Activated CD4-positive, alpha-beta T cell treated with anti-CD3 and anti-CD28 coated beads, Interleukin-2, Interleukin-4, amounts not matched to agents 100 ng/mL and 50 ng/mL, durations not matched to agents 16 hours and 8 hours (primary cell): ENCODE data around the gene ARF6.
A peak's percentile ranks its signal among the peaks of the same experiment; 100 is the strongest.
"Not testable (repeated sequence)": the region's sequence is repeated elsewhere in the genome, so short reads cannot be mapped to it uniquely, and the experiment has no call there.

Experiments used
- DNase-seq: peaks from one replicate; pipeline ENCODE4 v3.0.0-alpha.2; 2020; ENCODE audit warnings: low spot score

The ARF6 gene

DNA sequence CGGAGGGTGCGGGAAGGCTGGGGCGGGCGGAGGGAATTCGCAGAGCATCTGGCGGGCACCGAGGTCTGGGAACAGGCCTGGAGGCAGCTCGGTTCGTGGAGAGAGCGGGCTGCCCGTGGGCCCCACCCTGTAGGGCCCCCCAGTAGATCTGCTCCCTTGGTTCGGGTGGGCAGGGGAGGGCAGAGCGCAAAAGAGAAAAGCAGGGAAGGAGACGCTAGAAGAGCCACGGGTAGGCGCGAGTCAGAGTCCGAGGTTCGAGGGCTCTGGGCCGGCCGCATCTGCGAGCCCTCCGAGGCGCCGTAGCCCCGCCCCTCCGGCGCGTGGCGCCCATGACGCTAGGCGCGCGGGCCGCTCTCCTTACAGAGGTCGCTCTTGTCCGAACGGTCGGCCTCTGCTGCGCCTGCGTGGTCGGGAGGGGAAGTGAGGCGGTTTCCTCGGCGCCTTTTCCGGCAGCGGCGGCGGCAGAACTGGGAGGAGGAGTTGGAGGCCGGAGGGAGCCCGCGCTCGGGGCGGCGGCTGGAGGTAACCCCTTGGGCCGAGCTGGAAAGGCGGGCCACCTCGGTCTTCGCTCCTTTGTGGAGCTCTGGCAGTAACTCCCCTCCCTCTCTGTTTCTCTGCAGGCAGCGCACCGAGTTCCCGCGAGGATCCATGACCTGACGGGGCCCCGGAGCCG, at the start of gene ARF6:
ARF6 (plus strand) TSS at position 447 of the 673 bp plus-strand sequence. CDS start 655 bp downstream, outside the sequence.
- peak; percentile 99 for DNase-seq

DNA sequence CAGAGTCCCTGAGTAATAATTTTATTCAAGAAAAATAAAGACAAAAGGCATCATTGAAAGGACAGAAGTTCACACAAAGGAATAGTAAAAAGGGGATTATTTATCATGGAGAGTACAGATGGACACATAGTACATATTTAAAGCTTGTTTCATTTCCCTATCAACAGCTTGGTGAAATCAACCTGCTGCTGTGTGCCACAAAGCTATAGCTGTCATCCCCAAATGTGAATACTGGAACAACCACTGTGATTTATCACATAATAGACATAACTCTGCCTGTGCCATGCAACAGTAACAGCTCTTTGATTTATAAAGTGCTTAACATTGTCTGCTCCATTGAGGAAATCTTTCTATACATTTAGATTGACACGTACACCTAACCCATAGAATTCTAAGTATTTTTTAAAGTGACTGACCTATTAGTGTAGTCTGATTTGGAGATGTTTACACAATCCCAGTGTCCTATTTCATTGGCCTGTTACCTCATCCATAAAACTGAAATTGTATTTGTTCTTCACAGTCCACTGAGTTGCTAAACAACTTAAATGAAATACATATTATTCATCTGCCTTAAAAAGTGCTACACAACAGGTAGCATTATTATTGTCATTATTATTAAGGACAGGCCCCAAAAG, 43.6 kb upstream of the ARF6 start:
- no peak for DNase-seq

DNA sequence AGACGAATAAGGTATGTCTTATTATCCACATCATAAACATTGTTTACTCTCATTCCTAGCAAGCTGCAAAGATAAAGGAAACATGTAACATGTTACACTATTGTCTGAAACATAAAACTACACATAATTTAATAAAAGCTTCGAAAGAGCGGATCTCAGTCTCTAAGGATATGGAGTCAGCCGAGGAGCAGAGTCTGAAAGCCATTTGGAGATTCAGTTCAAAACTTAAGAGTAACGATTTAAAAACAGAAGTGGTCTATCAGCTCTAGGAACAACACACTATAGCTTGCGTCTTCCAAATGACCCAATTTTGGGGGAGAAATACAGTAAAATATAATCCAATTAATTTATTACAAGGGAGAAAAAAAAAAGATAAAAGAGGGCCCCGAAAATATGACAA, 41.1 kb upstream of the ARF6 start:
- no peak for DNase-seq

DNA sequence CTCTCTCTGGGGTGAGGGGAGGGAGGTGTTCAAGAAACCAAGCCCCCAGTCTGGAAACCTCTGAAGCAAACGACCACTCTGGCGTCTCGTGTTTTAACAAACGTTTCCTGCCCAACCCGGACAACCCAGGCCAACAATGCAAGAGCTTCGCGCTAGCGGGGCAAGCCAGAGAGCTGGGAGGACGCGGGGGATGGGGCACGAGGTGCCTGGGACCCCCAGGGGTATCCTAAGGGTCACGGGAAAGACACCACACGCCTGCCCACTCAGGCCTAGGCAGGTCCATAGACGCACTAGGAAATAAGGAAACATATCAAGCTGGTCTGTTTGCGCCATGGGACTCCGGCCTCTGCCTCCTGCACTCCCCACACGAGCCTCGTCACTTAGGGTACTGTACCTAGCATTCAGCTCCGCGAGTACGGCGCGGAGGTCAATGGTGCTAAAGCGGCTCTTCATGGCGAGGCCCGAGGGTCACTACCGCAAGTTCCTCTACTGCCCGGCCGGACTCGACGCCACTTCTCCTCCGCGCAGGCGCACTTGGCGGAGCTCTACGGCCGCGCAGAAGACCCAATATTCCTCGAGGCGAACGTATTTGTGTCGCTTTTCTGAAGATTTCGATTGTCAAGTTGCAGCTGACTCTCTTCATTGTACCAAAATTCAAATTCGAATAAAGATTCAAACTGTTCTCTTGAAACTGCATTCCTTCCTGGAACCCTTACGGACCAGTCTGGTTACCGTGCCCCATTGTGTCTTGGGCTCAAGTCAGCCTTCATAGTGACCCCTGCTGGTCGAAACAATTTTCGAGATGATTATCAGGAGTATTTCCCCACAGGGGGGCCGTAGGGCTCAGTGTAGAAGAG, 40.4 kb upstream of the ARF6 start, which contains the start of gene NEMF:
NEMF (minus strand) TSS at position 488 of the 857 bp plus-strand sequence; CDS start at position 453, 35 bp downstream.
- DNase-seq: peak; percentile 90

DNA sequence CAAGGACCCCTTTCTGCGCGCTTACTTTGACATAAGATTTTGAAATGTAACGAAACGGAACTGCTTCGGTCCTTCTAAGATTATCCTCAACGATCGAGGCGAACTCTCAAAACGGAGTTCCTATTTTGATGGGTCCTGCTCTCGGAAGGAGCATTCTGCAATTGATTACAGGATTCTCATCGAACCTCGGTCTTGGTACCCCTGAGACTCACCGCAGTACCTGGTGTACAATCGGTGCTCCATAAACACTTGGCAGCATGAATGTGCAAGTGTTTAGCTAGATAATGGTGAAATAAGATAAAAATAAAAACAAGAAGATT, 39.8 kb upstream of the ARF6 start:
- no peak for DNase-seq

DNA sequence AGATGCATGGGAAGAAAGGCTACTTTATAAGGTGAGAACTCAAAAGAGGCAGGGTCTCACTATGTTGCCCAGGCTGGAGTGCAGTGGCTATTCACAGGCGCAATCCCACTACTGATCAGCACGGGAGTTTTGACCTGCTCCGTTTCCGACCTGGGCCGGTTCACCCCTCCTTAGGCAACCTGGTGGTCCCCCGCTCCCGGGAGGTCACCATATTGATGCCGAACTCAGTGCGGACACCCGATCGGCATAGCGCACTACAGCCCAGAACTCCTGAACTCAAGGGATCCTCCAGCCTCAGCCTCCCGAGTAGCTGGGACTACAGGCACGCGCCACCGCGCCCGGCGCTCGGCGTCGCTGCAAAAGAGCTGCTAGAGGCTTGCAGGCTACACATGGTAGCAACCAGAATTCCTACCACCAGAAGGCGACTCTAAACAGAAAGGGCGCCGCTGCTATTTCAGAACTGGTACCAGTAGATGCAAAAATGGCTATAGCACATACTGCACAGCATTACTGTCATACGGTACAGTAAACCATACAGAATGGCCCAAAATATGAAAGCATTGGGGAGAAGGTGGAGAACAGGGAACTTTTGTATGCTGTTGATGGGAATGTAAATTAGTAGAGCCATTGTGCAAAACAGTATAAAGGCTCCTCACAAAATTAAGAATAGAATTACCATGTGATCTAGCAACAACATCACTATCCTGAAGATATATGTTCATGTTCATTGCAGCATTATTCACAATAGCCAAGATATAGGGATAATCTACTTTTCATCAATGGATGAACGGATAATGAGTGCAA, 39.1 kb upstream of the ARF6 start:
- peak; percentile 80 for DNase-seq

DNA sequence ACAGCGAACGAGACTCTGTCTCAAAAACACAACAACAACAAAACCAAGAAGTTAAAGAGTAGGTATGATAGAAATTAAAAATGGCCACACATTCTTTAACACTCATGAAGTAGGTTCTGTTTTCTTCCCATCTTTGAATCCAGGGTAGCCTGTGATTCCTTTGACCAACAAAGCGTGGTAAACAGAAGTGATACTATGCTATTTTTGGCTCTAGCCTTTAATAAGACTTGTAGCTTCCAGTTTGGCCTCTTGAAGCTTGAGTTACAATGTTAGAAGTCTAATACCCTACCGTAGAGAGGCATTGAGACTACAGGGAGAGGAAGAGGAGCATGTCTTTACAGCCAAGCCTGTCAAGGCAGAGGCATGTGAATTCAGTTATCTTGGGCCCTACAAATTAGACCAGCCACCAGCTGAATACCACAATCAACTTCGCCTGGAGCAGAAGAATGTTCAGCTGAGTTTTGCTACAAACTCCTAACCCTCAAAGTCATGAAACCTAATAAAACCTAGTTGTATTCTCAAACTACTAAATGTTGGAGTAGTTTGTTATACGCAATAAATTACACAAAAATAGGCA, 35.4 kb upstream of the ARF6 start:
- no peak for DNase-seq

DNA sequence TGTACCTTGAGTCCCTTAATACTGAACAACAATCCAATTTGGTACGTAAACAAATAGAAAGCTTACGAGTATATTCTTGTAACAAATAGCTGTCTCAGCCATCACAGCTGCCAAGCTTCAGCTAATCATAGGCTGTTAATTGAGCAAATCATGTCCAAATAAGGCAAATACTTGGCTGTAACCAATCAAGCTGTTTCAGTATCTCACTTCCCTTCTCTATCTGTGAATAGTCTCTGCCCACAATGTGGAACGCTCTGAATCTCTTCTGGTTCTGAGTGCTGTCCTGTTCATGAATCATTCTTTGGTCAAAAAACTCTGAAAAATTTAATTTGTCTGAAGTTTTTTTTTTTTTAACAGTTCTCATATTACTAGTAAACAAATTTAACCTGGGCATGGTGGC, 34.5 kb upstream of the ARF6 start:
- peak; percentile 67 for DNase-seq

DNA sequence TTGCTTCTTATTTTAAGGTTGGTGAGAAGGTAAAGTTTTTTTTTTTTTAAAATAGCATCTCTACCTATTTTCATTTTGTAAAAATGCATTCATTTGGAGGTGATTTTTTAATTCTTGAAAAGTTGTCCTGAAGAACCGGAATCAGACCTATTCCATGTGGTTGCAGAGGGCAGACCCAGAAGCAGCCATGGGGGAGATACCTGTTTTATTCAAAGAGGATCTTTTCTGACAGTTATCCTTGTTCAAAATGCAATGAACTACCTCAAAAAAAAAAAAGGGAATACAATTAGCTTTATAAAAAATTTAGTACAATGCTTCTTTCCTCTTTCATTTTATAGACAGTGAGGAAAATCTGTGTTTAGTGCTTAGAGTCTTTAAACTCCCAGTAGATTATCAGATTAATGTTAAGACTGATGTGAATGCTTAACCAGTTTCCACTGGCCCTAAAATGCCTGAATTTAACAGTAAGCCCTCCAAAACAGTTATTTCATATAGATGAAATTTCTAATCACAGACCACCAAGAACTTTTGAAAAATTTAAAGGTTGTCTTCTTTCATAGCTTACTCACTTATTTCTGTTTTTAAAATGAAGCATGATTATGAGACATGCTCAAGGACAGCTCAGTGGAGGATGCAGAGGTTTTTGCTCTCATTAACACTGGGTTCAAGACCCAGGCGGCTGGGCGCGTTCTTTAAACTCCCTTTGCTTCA, 31.7 kb upstream of the ARF6 start:
- DNase-seq: no peak

DNA sequence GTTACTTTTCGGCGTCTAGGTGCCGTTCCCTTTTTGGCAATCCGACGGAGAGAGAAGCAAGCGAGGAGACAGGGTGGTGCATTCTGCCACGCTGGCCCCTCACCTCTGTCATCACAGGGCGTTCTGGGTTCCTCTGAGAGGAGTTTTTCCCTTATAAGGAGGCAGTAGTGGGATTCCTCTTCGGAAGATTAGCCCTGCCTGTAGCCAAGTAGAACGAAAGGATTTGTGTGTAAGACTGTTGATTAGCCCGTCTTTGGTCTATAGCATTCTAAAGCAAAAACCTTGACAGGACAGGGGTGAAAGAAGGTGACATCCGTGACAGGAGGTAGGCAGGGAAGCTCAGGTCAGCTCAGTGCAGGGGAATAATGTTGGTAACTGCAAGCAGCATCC, 31.2 kb upstream of the ARF6 start:
- DNase-seq: peak; percentile 73

DNA sequence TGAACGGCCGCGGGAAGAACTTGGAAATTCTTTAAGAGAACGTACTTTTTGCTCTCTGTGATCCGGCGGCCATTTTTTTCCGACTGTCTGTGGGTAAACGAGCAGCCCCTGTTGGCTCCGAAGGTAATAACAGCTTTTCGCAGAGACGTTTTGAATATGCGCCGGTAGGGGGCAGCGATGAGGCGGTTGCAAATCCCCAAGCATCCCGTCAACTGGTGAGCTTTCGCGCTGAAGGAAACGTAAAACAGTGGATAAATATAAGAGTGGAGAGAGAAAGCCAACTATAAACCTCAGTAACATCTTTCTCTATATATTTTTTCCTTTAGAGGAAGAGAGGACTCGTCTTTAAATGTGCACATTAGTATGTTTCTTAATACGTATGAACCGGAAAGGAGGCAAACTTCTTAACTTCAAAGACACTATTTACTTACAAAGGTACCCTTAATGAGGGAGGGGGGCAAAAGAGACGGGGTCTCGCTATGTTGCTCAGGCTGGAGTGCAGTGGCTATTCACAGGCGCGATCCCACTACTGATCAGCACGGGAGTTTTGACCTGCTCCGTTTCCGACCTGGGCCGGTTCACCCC, 30.7 kb upstream of the ARF6 start:
- peak; percentile 87 for DNase-seq

DNA sequence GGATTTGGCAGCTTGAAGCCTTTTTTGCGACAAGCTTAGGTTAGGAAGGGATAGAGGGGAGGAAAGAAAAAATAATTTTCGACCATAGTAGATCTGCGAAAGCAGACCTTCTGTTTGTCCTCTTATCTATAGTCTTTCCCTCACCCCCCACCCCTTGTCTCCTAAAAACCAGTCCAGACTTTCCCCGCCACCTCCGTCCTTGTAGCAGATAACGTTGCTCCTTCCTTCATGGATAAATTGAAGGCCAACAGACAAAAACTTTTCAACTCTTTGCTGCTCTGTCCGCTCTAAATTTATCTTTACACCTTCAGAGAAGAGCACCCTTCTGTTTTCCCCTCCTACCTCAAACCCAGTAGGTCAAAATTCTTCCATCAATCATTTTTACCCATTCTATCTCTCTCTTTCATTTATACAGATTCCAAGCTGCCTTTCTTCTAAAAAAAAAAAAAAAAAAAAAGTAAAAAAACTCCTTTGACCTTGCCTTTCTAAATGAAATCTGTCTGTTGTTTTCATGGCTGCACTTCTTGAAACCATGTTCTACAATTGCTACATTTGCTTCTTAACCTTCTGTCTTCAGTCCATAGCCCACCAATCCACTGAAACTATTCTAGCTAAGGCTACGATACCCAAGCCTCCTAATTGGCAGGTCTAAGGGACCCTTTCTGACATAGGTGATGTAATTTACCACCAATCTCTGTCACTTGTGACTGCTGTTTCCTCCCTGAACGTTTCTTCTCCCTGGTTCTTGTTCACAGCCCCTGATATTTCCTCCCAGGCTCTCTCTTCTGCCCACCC, 29.2 kb upstream of the ARF6 start:
- DNase-seq: peak; percentile 62

DNA sequence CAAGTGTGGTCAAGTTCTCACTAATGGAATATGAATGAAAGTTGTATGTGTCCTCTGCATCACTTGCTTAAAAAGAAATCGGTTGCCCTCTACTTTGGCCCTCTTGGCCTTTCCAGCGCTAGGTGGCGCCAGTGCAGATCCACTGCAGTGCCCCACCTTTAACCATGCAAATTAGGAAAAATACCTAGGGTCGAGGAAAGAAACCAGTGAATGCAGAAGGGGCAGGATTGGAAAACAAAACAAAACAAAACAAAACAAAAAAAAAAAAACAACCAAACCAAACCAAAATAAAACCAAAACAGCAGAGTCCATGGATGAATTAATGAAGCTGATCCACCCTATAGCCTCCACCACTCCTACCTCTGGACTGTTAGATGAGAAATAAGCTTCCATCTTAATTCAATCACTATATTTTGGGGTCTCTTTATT, 27.4 kb upstream of the ARF6 start:
- peak; percentile 87 for DNase-seq

DNA sequence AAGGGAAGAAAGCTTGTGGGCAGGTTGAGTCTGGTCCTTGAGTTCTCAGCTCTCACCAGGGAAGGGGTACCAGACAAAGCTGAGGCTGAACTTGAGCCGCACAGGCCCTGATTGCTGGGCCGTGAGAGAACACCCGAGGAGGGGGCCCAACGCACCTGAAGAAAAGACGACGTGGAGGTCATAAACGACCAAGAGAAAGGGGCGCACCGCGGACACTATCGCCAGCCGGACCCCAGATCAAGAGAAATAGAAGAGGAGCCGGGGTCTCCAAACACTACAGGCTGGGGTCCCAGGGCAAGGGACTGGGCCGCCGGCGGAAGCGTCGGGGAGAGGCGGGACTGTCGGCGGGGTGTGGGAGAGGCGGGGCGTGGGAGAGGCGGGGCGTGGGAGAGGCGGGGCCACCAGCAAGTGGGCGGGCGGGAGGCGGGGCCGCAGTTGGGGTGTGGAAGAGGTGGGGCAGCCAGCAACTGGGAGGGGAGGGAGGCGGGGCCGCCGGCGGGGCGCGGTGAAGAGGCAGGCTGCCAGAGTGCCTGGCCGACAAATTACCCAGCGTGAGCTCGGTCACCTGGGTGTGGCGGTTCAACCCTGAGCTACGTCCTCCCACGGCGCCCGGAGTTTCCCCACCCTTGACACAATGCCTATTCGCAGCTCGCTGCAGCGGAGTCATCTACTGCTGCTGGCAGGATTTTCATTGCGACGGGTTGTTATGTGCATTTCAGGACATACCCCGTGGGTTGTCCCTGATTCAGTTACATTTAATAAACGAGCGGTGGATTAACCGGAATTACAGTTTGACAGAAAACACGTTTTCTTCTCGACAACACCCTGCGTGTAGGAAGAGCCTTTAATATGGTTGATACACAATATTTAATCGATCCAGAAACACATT, 24.8 kb upstream of the ARF6 start:
- DNase-seq: peak; percentile 99

DNA sequence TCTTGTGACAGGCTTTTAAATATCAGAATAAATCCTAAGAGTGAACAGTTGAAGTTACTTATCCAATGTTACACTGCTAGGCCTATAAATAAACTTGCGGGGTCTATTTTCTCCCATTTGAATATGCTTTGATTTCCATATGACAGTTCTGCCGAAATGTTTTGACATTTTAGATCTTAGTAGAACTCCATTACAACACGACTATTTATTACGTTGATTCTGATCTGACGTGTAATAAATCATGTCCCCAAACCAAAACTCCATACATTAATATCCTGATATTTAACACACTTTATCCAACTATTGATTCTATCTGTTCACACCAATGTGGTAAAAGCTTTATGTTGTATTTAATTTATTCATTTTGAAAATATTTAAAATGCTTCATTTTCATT, 24.2 kb upstream of the ARF6 start:
- no peak for DNase-seq

DNA sequence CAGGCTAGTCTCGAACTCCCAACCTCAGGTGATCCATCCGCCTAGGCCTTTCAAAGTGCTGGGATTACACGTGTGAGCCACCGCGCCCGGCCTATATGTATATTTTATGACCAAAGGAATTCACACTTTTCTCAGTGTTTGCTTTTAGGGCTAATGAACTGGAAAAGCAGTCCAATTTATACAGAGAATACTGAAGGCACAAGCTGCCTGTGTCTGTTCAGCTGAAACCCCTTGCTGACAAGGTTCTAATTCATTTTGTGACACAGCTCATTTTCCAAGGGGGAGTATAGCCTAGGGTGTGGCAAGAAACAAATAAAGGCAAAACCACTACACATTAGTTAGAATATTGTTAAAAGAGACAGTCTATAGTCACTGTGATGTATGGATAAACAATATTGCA, 22.0 kb upstream of the ARF6 start:
- DNase-seq: no peak

DNA sequence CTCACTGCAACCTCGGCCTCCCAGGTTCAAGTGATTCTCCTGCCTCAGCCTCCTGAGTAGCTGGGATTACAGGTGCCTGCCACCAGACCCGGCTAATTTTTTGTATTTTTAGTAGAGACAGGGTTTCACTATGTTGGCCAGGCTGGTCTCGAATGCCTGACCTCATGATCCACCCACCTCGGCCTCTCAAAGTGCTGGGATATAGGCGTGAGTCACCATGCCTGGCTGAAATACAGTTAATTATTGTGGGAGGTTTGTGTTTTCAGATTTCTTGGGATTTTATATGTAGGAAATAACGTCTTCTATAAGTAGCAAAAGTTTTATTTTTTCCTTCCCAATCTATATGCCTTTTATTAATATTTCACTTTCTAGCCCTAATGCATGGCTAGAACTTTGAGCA, 19.3 kb upstream of the ARF6 start:
- DNase-seq: not testable (repeated sequence)

DNA sequence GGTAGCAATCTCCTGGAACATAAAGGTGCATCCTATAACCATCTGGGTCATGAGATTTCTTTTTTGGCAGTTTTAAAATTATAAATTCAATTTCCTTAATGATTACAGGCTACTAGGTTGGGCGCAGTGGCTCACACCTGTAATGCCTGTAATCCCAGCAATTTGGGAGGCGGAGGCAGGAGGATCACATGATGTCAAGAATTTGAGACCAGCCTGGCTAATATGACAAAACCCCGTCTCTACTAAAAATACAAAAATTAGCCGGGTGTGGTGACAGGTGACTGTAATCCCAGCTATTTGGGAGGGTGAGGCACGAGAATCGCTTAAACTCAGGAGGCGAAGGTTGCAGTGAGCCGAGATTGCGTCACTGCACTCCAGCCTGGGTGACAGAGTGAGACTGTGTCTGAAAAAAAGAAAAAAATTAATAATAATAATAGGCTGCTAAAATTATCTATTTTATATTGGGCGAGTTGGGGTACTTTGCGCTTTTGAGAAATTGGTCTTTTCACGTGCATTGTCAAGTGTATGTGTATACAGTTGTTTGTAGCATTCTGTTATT, 17.2 kb upstream of the ARF6 start:
- no peak for DNase-seq
